Astrocyte of the cerebellum (primary cell): ENCODE measurements around the gene DCLK2.

Experiments used
- DNase-seq: peaks from one replicate; pipeline ENCODE4 v3.0.0-alpha.2; 2011; ENCODE audit warnings: low read depth
- H3K4me3 ChIP-seq: 2 replicates; pipeline ENCODE4 v1.5.1; 2011; ENCODE audit warnings: mild to moderate bottlenecking, low read depth, low read length, moderate library complexity
- CTCF ChIP-seq: IDR thresholded peaks from 2 replicates; pipeline ENCODE4 v1.5.1; 2012; ENCODE audit warnings: low read length, low read depth, moderate library complexity, mild to moderate bottlenecking; ENCODE audit errors: missing control alignments
- in situ Hi-C: cut with HindIII; loops from 2 replicates; pipeline ENCODE4 v1.10.0; 2017; ENCODE audit warnings: low sequenced_read_pairs

Gene DCLK2

DNA sequence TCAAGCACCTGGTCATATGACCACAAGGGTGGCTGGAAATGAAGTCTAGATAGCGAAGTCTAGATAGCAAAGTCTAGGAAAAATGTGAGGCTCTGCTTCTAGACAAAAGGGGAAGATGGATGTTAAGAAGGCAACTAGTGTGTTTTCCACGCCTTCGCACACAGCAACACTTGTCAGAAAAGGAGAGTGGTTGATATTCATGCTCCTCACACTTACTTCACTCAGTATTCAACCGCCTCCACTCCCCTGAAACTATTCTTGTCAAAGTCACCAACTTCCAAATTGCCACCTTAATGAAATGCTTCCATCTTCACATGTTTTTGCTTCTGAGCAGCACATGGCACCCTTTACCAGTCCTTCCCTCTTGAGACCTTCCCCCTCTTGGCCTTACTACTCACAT is 27.7 kb upstream of the DCLK2 start:
- DNase-seq: no peak
- in situ Hi-C loops: no loop called here
- H3K4me3 ChIP-seq: no peak overlapping the region
- no peak for TF ChIP-seq CTCF

GRCh38 chr4:150051111-150051510 is 27.1 kb upstream of the DCLK2 start:
- no peak for DNase-seq
- no peak overlapping the region for H3K4me3 ChIP-seq
- TF ChIP-seq CTCF: no peak
- in situ Hi-C loops: no loop called here

- TF ChIP-seq CTCF: no peak
- no peak for DNase-seq
- in situ Hi-C loops: no loop called here
- no peak overlapping the region for H3K4me3 ChIP-seq
Observed at GRCh38 chr4:150055467-150055866, 22.8 kb upstream of the DCLK2 start.

DNA sequence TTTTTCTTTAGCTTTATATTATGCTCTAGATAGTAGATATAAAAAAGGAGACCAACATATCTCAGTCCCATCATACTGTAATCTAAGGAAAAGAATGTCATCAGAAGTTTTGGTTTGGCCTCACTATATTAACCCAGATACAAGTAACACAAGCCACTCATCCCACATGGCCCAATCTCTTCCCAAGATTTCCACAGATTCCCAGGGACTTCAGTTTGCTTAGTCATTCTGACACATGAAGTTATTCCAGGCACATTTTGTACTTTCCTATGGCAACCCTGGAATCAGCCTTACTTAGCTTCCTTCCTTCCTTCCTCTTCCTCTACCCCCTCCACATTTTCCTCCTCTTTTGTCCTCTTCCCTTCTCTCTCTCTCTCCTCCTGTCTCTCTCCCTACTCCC is 21.7 kb upstream of the DCLK2 start:
- TF ChIP-seq CTCF: no peak
- H3K4me3 ChIP-seq: no peak overlapping the region
- in situ Hi-C loops: no loop called here
- no peak for DNase-seq

DNA sequence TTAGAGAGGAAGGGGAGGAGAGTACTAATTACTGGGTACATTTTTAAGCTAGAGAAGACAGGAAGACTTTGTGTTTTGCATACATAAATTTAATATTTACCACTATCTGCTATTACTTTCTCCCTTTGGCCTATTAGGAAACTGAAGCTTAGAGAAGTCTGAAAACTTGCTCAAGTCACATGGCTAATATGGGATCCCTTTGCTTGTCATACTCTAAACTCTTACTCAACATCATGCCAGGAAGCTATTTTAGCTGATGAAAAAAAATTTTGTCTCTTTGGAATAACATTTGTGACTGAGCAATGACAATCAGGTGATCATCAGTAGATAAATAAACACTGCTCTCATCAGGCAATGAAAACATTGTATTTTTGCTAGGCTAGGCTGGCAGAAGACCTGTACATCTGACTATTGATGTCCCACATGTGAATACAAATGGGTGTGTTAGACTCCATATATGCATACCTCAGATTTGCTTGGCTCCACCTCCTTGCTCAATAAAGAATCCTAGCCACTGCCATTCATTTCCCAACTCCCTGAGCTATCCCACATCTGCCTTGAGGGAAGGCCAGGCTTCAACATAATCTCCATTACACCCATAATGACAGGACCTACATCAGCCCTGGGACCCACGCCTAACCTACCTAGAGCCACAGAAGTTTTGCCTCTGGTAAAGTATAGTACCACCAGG is 17.0 kb upstream of the DCLK2 start:
- no peak for DNase-seq
- in situ Hi-C loops: no loop called here
- no peak overlapping the region for H3K4me3 ChIP-seq
- TF ChIP-seq CTCF: no peak

- in situ Hi-C loops: no loop called here
- TF ChIP-seq CTCF: no peak
- no peak for DNase-seq
- no peak overlapping the region for H3K4me3 ChIP-seq
Observed at GRCh38 chr4:150063128-150063527, 15.1 kb upstream of the DCLK2 start.
